Right forelimb (tissue), 1 donor: ENCODE results near the gene TNFSF11.
"Not testable (repeated sequence)": the region's sequence is repeated elsewhere in the genome, so short reads cannot be mapped to it uniquely, and the experiment has no call there.

Experiments
- DNase-seq: peaks from one replicate; pipeline ENCODE4 v3.0.0-alpha.2; 2018

The TNFSF11 gene, protein sequence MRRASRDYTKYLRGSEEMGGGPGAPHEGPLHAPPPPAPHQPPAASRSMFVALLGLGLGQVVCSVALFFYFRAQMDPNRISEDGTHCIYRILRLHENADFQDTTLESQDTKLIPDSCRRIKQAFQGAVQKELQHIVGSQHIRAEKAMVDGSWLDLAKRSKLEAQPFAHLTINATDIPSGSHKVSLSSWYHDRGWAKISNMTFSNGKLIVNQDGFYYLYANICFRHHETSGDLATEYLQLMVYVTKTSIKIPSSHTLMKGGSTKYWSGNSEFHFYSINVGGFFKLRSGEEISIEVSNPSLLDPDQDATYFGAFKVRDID

DNA sequence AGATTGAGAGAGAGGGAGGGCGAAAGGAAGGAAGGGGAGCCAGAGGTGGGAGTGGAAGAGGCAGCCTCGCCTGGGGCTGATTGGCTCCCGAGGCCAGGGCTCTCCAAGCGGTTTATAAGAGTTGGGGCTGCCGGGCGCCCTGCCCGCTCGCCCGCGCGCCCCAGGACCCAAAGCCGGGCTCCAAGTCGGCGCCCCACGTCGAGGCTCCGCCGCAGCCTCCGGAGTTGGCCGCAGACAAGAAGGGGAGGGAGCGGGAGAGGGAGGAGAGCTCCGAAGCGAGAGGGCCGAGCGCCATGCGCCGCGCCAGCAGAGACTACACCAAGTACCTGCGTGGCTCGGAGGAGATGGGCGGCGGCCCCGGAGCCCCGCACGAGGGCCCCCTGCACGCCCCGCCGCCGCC is at the start of gene TNFSF11:
Gene TNFSF11, plus strand, starts transcription at position 142 of the 400 bp plus-strand sequence. Its CDS starts 152 bp downstream, at position 294.
- no peak for DNase-seq

DNA sequence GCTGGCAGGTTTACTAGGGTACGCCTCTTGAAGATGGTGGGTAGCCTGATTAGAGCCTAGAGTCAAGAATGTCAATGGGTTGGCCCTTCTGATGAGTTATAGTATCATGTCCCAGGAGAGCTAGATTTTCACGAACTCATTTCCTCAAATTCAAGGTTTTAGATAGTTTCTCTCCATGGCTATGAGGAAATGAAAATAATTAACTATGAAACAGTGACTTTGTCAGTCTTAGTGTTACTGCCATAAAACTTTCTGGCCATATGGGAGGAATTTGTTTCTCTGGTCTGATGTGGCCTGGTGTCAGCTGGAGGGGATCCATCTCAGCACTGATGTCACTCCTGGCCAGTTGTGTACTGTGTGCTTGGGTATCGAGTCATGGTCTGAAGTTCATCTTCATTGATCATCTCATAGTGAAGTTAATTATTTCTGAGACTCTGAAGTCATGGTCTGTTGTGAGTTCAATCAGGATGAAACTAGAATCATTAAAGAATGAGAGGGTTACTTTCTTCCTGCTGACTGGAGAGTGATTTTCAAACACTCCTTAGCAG is 49.4 kb upstream of the TNFSF11 start:
- no peak for DNase-seq

DNA sequence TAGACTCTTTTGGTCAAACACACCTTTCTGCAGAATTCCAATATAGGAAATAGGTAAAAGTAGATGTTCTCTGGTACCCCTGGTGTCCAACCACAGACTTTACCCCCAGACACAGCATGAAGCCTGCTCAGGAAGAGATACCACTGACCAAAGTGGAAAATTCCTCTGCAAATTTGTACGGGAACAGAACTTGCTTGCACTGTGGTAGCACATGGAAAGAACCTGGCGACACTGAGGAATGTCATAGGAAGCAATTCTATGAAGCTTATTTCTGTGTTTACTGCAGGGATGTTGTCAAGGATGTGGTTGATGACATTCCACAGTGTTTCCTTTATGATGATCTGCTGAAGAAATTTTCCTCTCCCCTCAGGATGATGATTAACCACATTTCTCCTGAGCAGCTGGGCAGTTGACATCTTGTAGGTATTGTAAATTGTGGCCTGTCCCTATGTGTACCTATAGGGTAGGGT is 48.9 kb upstream of the TNFSF11 start:
- DNase-seq = no peak

GRCh38 chr13:42526276-42526675 is 47.7 kb upstream of the TNFSF11 start:
- DNase-seq = no peak

GRCh38 chr13:42526804-42527203 is 47.1 kb upstream of the TNFSF11 start:
- no peak for DNase-seq

DNA sequence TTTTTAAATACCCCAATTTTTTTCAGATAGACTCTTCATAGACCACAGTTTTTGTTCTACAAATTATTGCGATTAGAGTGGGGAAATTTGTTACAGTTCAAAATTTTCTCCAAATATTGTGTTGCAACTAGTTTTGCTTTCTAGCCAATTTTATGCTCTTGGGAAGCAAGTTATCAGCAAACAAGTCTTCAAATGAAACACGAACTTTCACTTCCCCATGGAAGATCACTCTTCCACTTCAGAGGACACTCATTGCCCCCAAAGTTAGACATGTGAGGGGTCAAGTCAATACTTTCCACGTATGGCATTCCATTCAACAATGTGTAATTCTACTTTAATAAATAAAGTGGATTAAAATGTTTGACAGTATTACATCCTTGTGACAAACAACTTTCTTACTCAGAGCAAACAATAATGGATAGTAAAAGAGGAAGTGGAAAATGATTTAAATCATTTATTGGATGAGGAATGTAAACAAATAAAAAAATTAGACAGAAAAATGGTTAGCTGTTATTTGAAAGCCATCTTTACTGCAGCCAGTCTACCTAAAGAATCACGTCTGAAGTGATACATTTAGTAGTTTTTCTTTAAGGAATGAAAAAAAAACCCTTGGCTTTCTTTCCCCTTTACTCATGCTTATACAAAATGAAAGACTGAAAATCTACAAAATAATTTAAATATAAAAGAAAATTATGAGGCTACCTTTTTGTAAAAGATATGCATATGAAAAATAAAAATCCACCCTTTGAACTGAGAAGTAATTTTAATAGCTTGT is 41.2 kb upstream of the TNFSF11 start:
- DNase-seq = no peak

GRCh38 chr13:42533336-42533591 is 40.7 kb upstream of the TNFSF11 start:
- no peak for DNase-seq

- DNase-seq = no peak
These were observed 39.2 kb upstream of the TNFSF11 start for GRCh38 chr13:42534785-42535184.

DNA sequence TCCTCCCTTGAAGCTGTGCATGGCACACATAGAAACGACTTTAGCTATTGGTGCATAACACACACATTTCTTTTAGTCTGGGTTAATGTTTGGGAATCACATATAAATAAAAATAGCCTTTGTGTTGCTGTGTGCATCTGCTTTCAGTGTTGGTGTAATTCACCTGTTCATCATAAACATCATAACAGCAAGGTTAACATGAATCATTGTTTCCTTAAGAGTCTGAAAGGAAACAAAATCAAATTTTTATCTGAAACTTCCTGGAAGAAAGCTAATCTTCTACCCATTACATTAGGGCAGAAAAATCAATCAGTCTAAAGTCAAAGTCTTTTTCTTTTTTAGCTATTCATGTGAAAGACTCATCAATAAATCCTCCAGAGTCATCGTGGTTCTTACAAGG is 35.0 kb upstream of the TNFSF11 start:
- DNase-seq = no peak

GRCh38 chr13:42539670-42540069 is 34.3 kb upstream of the TNFSF11 start:
- no peak for DNase-seq

GRCh38 chr13:42543215-42543797 is 30.6 kb upstream of the TNFSF11 start:
- no peak for DNase-seq

DNA sequence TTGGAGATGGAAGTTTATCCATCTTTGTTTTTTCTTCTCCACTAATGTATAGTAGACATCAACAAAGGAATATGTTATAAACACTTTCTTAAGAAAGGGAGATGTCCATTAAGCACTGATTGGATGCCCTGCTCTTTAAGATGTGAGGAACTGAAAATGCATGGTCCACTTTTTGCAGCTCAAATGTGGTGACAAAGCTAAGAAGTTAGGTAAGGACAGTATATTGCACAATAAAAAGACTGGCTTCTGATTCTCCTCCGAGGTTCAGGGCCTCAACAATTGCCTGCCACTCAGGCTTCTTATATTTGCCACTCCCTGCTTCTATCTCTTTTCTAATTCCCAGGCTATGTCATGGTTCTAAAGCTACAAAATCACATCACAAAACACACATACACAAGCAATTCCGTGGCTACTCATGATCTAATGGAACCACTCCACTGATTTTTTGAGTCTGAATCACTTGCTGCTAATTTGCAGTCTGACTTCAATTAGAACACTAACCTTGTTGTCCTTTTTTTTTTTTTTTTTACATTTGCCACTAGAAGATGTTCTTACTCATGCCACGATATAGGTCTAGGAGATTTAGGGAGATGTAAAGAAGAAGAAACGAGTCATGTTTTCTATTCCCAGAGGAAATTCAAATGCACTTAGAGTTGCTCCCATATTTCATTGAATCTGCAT is 29.6 kb upstream of the TNFSF11 start:
- no peak for DNase-seq

- no peak for DNase-seq
These were observed 28.1 kb upstream of the TNFSF11 start for GRCh38 chr13:42545842-42546241.

DNA sequence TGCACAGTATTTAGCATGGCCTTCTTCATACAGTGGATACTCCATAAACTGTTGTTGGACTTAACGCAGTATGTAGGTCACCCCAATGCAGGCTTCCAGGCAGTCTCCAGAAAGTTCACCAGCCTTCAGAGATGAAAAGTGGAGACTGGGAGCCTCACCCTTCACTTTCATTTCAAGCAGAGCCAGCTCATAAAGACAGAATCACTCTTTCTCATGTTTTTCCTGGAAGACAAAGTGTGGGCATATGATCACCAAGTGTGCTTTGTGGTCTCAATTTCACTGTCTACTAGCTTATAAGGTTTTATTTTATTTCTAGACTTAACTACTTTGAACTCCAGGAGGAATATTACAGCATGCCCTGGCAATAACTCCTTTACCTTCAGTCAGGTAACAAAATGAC is 26.3 kb upstream of the TNFSF11 start:
- DNase-seq = no peak

- no peak for DNase-seq
These were observed 25.0 kb upstream of the TNFSF11 start for GRCh38 chr13:42548731-42549551.

- no peak for DNase-seq
These were observed 24.4 kb upstream of the TNFSF11 start for GRCh38 chr13:42549552-42549936.

DNA sequence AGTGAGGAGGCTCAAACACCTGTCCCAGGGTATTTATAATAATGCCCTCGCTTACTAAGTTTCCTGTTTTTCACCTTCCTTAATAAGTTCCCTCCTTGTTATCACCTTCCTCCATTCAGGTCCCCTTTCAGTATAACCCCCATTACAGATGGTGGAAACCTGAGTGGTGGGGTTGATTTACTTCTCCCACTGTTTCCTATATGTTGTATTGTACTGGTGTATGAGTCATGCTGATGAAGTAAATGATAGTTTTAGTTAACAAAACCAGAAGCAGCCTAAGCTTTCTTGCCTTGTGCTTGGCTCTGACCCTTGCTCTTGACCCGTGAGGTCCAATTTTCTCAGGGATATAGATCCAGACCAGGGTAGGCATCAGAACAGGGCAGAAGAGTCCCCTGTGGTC is 22.3 kb upstream of the TNFSF11 start:
- DNase-seq = no peak

GRCh38 chr13:42553098-42554046 is 20.6 kb upstream of the TNFSF11 start:
- DNase-seq = no peak

DNA sequence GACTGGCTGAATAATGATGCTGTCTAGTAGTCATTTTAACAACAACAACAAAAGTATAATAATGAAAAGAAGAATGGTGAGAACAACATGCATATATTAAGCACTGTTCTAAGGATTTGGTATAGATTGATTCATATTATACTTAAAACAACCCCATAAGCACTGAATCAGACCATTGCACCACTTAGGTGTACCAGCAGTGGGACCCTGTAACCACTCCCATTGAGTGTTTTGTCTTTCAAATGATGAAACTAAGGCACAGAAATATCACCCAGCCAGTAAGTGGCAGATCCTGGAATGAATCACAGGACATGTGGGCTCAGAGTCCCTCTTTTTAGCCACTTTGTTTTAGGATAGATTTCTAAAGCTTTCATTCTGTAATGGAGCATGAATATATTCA is 14.9 kb upstream of the TNFSF11 start:
- no peak for DNase-seq

DNA sequence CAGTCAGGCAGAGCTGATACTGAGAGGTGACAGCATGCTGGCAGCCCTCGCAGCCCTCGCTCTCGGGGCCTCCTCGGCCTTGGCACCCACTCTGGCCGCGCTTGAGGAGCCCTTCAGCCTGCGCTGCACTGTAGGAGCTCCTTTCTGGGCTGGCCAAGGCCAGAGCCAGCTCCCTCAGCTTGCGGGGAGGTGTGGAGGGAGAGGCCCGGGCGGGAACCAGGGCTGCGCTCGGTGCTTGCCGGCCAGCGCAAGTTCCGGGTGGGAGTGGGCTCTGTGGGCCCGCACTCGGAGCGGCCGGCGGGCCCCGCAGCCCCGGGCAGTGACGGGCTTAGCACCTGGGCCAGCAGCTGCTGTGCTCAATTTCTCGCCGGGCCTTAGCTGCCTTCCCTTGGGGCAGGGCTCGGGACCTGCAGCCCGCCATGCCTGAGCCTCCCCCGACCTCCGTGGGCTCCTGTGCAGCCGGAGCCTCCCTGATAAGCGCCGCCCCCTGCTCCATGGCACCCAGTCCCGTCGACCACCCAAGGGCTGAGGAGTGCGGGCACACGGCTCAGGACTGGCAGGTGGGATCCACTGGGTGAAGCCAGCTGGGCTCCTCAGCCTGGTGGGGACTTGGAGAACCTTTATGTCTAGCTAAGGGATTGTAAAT is 14.3 kb upstream of the TNFSF11 start:
- not testable (repeated sequence) for DNase-seq

DNA sequence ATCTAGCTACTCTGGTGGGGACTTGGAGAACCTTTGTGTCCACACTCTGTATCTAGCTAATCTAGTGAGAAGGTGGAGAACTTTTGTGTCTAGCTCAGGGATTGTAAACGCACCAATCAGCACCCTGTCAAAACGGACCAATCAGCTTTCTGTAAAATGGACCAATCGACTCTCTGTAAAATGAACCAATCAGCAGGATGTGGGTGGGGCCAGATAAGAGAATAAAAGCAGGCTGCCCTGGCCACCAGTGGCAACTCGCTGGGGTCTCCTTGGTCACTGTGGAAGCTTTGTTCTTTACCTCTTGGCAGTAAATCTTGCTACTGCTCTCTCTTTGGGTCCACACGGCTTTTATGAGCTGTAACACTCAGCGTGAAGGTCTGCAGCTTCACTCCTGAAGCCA is 13.6 kb upstream of the TNFSF11 start:
- DNase-seq = not testable (repeated sequence)
